MM.1S (cell line): ENCODE results near the gene LYSMD2.

Source experiments
- DNase-seq: peaks from one replicate; pipeline ENCODE4 v3.0.0-alpha.2; 2015
- H2AFZ ChIP-seq: fragments of 300-600 bp; sonication (generic); 2 replicates; pipeline ENCODE4 v1.6.0; 2016; ENCODE audit warnings: antibody characterized with exemption, low read length
- H3F3A ChIP-seq: fragments of 300-600 bp; sonication (generic); 2 replicates; pipeline ENCODE4 v1.6.1; 2016; ENCODE audit warnings: mild to moderate bottlenecking, antibody characterized with exemption, low read length, moderate library complexity, mixed read lengths; ENCODE audit not compliant: insufficient read depth
- H3K27ac ChIP-seq: fragments of 300-600 bp; sonication (generic); 2 replicates; pipeline ENCODE4 v1.5.1; 2016; ENCODE audit warnings: mild to moderate bottlenecking, low read length
- H3K27me3 ChIP-seq: fragments of 300-600 bp; sonication (generic); replicated peaks from 2 replicates; pipeline ENCODE4 v1.6.0; 2016; ENCODE audit warnings: low read length; ENCODE audit not compliant: insufficient read depth
- H3K36me3 ChIP-seq: fragments of 300-600 bp; sonication (generic); replicated peaks from 2 replicates; pipeline ENCODE4 v1.6.1; 2016; ENCODE audit warnings: mild to moderate bottlenecking, low read length, mixed read lengths; ENCODE audit not compliant: insufficient read depth
- H3K4me1 ChIP-seq: fragments of 300-600 bp; sonication (generic); 2 replicates; pipeline ENCODE4 v1.6.1; 2016; ENCODE audit warnings: low read length, mixed read lengths
- H3K4me2 ChIP-seq: fragments of 300-600 bp; sonication (generic); 2 replicates; pipeline ENCODE4 v1.6.0; 2016; ENCODE audit warnings: low read depth, low read length
- H3K4me3 ChIP-seq: fragments of 300-600 bp; sonication (generic); 2 replicates; pipeline ENCODE4 v1.5.1; 2016; ENCODE audit warnings: low read length, mixed read lengths
- H3K79me2 ChIP-seq: fragments of 300-600 bp; sonication (generic); 2 replicates; pipeline ENCODE4 v1.6.1; 2016; ENCODE audit warnings: mixed run types, low read length, mixed read lengths
- H3K9ac ChIP-seq: fragments of 300-600 bp; sonication (generic); 2 replicates; pipeline ENCODE4 v1.6.1; 2016; ENCODE audit warnings: low read length, mixed read lengths
- H3K9me2 ChIP-seq: fragments of 300-600 bp; sonication (generic); replicated peaks from 2 replicates; pipeline ENCODE4 v1.6.1; 2016; ENCODE audit warnings: mild to moderate bottlenecking, low read length, mixed read lengths; ENCODE audit not compliant: insufficient read depth
- H3K9me3 ChIP-seq: fragments of 300-600 bp; sonication (generic); replicated peaks from 2 replicates; pipeline ENCODE4 v1.6.1; 2016; ENCODE audit warnings: mild to moderate bottlenecking, low read length, mixed read lengths; ENCODE audit not compliant: insufficient read depth
- H4K20me1 ChIP-seq: fragments of 300-600 bp; sonication (generic); 2 replicates; pipeline ENCODE4 v1.6.1; 2016; ENCODE audit warnings: mild to moderate bottlenecking, low read length, moderate library complexity, mixed read lengths; ENCODE audit not compliant: insufficient read depth
- EZH2 ChIP-seq: fragments of 300-600 bp; sonication (generic); optimal IDR thresholded peaks from 2 replicates; pipeline ENCODE3; 2017; ENCODE audit warnings: low read depth, mild to moderate bottlenecking, antibody characterized with exemption, low read length, mixed read lengths
- EZH2phosphoT487 ChIP-seq: fragments of 300-600 bp; sonication (generic); IDR thresholded peaks from 2 replicates; pipeline ENCODE4 v1.6.1; 2018; ENCODE audit warnings: antibody characterized with exemption, low read length
- TF ChIP-seq, protein P1 (sequence below): fragments of 300-600 bp; sonication (generic); IDR thresholded peaks from 2 replicates; pipeline ENCODE4 v1.5.1; 2016; ENCODE audit warnings: antibody characterized with exemption, low read length, mixed read lengths

LYSMD2 gene

DNA sequence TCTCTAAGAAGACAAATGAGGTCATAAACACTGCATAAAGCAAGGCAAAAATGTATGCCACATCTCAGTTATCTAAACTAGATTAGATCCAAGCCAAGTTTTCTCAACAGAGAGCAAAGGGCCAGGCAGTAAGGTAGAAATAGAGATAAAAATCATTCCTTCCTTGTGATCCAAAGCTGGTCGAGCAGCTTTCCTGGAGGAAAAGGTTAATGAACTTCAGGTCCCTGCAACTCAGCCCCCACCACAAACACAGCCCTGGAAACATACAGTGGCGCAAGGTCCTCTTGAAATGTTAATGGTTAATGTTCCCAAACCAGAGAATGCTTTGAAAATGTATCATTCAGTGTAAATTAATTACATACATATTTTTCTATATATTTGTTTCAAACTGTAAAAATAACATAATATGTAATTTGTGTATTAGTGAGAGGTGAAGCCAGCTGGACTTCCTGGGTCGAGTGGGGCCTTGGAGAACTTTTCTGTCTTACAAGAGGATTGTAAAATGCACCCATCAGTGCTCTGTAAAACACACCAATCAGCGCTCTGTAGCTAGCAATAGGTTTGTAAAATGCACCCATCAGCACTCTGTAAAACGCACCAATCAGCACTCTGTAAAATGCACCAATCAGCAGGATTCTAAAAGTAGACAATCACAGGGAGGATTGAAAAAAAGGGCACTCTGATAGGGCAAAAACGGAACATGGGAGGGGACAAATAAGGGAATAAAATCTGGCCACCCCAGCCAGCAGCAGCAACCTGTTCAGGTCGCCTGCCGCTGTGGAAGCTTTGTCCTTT lies 17.1 kb downstream of the LYSMD2 start:
- H2AFZ ChIP-seq, result no peak overlapping the region
- no peak overlapping the region for H3K27ac ChIP-seq
- TF ChIP-seq EZH2 (no peak), EZH2phosphoT487 (no peak)
- TF ChIP-seq, protein P1, sequence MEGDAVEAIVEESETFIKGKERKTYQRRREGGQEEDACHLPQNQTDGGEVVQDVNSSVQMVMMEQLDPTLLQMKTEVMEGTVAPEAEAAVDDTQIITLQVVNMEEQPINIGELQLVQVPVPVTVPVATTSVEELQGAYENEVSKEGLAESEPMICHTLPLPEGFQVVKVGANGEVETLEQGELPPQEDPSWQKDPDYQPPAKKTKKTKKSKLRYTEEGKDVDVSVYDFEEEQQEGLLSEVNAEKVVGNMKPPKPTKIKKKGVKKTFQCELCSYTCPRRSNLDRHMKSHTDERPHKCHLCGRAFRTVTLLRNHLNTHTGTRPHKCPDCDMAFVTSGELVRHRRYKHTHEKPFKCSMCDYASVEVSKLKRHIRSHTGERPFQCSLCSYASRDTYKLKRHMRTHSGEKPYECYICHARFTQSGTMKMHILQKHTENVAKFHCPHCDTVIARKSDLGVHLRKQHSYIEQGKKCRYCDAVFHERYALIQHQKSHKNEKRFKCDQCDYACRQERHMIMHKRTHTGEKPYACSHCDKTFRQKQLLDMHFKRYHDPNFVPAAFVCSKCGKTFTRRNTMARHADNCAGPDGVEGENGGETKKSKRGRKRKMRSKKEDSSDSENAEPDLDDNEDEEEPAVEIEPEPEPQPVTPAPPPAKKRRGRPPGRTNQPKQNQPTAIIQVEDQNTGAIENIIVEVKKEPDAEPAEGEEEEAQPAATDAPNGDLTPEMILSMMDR, result no peak
- H3K4me2 ChIP-seq, result no peak overlapping the region
- H4K20me1 ChIP-seq, result no peaks in the 10 kb centered on the region
- no peak for DNase-seq
- no peaks in the 10 kb centered on the region for H3K9me2 ChIP-seq
- H3K27me3 ChIP-seq, result no peaks in the 10 kb centered on the region
- no peak overlapping the region for H3K4me3 ChIP-seq
- no peaks in the 10 kb centered on the region for H3K9me3 ChIP-seq
- no peaks in the 10 kb centered on the region for H3K4me1 ChIP-seq
- H3F3A ChIP-seq, result no peaks in the 10 kb centered on the region
- H3K79me2 ChIP-seq, result no peaks in the 10 kb centered on the region
- no peaks in the 10 kb centered on the region for H3K36me3 ChIP-seq
- H3K9ac ChIP-seq, result no peak overlapping the region

- H3K36me3 ChIP-seq, result no peaks in the 10 kb centered on the region
- no peaks in the 10 kb centered on the region for H3K9me3 ChIP-seq
Measured at GRCh38 chr15:51718746-51719145, 18.7 kb downstream of the LYSMD2 start.

GRCh38 chr15:51718219-51718618 lies 19.2 kb downstream of the LYSMD2 start:
- no peak overlapping the region for H2AFZ ChIP-seq
- no peak overlapping the region for H3K9ac ChIP-seq
- DNase-seq, result no peak

More at GRCh38 chr15:51718746-51719145, 18.7 kb downstream of the LYSMD2 start:
- no peaks in the 10 kb centered on the region for H3K79me2 ChIP-seq
- H3K4me2 ChIP-seq, result no peak overlapping the region
- H2AFZ ChIP-seq, result no peak overlapping the region
- H3K9me2 ChIP-seq, result no peaks in the 10 kb centered on the region
- H4K20me1 ChIP-seq, result no peaks in the 10 kb centered on the region
- H3K27ac ChIP-seq, result no peak overlapping the region
- DNase-seq, result no peak
- H3K4me3 ChIP-seq, result no peak overlapping the region
- no peaks in the 10 kb centered on the region for H3K27me3 ChIP-seq
- H3F3A ChIP-seq, result no peaks in the 10 kb centered on the region
- TF ChIP-seq EZH2phosphoT487, result no peak
- TF ChIP-seq EZH2, result no peak
- TF ChIP-seq, protein P1, result no peak
- H3K9ac ChIP-seq, result no peak overlapping the region
- H3K4me1 ChIP-seq, result no peaks in the 10 kb centered on the region

More at GRCh38 chr15:51718219-51718618, 19.2 kb downstream of the LYSMD2 start:
- Histone ChIP-seq H3K36me3 (no peaks in the 10 kb centered on the region), H3K79me2 (no peaks in the 10 kb centered on the region), H3K4me2 (no peak overlapping the region), H3K9me3 (no peaks in the 10 kb centered on the region), H4K20me1 (no peaks in the 10 kb centered on the region), H3K27me3 (no peaks in the 10 kb centered on the region), H3K4me3 (no peak overlapping the region), H3K9me2 (no peaks in the 10 kb centered on the region), H3F3A (no peaks in the 10 kb centered on the region), H3K4me1 (no peaks in the 10 kb centered on the region), H3K27ac (no peak overlapping the region)
- TF ChIP-seq EZH2phosphoT487 (no peak), EZH2 (no peak)
- TF ChIP-seq, protein P1, result no peak
